ENCODE results near the gene ASTL.

DNA sequence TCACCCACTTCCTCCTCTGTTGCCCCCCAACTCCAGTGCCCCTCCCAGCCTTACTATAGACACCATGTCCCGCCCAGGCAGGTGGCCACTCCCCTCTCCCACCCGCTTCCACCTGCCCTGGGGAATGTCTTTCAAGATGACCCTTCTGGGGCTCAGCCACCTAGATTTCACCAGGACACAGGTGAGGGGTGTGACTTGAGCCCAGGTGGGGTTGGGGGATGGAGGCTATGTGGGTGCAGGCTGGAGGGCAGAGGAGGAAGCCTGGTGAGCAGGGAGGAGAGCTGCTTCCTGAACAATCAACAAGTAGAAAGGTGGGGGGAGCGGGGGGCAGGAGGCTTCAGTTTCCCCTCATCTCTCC lies 30.6 kb downstream of the ASTL start:
- TF ChIP-seq ZNF565 (CRISPR knock-in tag; conservative IDR thresholded peaks at IDR 0.05; ENCODE audit: low read depth) (no peak), PPARA (CRISPR knock-in tag; IDR thresholded peaks at IDR 0.05; ENCODE audit: borderline replicate concordance) (no peak), ZFP3 (CRISPR knock-in tag; IDR thresholded peaks at IDR 0.05) (no peak), OSR1 (CRISPR knock-in tag; IDR thresholded peaks at IDR 0.05) (no peak), CSDC2 (CRISPR knock-in tag; IDR thresholded peaks at IDR 0.05) (no peak), RARB (CRISPR knock-in tag; IDR thresholded peaks at IDR 0.05) (no peak), ZFP30 (CRISPR knock-in tag; IDR thresholded peaks at IDR 0.05) (no peak), ZNF8 (CRISPR knock-in tag; IDR thresholded peaks at IDR 0.05) (no peak), TOX (CRISPR knock-in tag; IDR thresholded peaks at IDR 0.05; ENCODE audit: borderline replicate concordance) (no peak)
- TF ChIP-seq, protein P1, sequence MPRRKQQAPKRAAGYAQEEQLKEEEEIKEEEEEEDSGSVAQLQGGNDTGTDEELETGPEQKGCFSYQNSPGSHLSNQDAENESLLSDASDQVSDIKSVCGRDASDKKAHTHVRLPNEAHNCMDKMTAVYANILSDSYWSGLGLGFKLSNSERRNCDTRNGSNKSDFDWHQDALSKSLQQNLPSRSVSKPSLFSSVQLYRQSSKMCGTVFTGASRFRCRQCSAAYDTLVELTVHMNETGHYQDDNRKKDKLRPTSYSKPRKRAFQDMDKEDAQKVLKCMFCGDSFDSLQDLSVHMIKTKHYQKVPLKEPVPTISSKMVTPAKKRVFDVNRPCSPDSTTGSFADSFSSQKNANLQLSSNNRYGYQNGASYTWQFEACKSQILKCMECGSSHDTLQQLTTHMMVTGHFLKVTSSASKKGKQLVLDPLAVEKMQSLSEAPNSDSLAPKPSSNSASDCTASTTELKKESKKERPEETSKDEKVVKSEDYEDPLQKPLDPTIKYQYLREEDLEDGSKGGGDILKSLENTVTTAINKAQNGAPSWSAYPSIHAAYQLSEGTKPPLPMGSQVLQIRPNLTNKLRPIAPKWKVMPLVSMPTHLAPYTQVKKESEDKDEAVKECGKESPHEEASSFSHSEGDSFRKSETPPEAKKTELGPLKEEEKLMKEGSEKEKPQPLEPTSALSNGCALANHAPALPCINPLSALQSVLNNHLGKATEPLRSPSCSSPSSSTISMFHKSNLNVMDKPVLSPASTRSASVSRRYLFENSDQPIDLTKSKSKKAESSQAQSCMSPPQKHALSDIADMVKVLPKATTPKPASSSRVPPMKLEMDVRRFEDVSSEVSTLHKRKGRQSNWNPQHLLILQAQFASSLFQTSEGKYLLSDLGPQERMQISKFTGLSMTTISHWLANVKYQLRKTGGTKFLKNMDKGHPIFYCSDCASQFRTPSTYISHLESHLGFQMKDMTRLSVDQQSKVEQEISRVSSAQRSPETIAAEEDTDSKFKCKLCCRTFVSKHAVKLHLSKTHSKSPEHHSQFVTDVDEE (CRISPR knock-in tag; IDR thresholded peaks at IDR 0.05) = no peak
- TF ChIP-seq, protein P2, sequence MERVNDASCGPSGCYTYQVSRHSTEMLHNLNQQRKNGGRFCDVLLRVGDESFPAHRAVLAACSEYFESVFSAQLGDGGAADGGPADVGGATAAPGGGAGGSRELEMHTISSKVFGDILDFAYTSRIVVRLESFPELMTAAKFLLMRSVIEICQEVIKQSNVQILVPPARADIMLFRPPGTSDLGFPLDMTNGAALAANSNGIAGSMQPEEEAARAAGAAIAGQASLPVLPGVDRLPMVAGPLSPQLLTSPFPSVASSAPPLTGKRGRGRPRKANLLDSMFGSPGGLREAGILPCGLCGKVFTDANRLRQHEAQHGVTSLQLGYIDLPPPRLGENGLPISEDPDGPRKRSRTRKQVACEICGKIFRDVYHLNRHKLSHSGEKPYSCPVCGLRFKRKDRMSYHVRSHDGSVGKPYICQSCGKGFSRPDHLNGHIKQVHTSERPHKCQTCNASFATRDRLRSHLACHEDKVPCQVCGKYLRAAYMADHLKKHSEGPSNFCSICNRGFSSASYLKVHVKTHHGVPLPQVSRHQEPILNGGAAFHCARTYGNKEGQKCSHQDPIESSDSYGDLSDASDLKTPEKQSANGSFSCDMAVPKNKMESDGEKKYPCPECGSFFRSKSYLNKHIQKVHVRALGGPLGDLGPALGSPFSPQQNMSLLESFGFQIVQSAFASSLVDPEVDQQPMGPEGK (CRISPR knock-in tag; IDR thresholded peaks at IDR 0.05; ENCODE audit: borderline replicate concordance) = no peak
